Sigmoid colon (tissue), 3 donors: ENCODE results near the gene UTF1.

Source experiments
- POLR2A ChIP-seq, 2 donors: fragments of 450-650 bp; IDR thresholded peaks; one replicate each; pipeline ENCODE4 v1.6.1; 2016; ENCODE audit warnings: antibody characterized with exemption in 2 of 2, mild to moderate bottlenecking in 2 of 2, moderate library complexity in 2 of 2
- TF ChIP-seq, protein P1 (sequence below), 4 experiments: fragments of 450-650 bp in 3 of 4; fragments of 200-600 bp in 1 of 4; IDR thresholded peaks; one replicate each; pipeline ENCODE4 v1.5.1; 2016 to 2019; ENCODE audit warnings: antibody characterized with exemption in 4 of 4, mild to moderate bottlenecking in 3 of 4, moderate library complexity in 2 of 4

DNA sequence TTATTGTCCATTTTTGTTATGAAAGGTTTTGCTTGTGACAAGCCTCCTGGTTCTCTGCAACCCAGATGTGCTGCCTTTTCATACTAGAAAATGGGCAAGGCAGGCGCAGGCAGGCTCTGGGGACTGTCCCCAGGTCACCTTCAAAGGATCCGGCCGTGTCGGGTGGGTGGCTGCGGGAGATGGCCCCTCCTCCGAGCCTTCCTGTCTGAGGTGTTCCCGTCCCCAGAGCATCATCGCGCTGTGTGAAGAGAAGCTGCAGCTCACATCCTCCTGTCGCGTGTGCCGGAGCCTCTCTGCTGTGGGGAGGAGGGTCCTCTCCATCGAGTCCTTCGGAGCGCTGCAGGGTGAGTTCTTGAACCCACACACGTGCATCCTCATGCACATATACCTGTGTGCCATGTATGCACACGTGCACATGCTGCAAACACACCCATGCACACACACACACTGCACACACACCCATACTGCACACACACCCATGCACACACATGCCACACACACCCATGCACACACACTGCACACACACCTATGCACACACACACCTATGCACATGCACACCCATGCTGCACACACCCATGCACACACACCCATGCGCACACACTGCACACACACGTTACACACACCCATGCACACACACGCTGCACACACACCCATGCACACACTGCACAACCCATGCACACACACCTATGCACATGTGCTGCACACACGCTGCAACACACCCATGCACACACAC lies 46.2 kb upstream of the UTF1 start:
- TF ChIP-seq, protein P1, sequence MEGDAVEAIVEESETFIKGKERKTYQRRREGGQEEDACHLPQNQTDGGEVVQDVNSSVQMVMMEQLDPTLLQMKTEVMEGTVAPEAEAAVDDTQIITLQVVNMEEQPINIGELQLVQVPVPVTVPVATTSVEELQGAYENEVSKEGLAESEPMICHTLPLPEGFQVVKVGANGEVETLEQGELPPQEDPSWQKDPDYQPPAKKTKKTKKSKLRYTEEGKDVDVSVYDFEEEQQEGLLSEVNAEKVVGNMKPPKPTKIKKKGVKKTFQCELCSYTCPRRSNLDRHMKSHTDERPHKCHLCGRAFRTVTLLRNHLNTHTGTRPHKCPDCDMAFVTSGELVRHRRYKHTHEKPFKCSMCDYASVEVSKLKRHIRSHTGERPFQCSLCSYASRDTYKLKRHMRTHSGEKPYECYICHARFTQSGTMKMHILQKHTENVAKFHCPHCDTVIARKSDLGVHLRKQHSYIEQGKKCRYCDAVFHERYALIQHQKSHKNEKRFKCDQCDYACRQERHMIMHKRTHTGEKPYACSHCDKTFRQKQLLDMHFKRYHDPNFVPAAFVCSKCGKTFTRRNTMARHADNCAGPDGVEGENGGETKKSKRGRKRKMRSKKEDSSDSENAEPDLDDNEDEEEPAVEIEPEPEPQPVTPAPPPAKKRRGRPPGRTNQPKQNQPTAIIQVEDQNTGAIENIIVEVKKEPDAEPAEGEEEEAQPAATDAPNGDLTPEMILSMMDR (IDR thresholded peaks at IDR 0.05) = no peak
- TF ChIP-seq POLR2A (IDR thresholded peaks at IDR 0.05) = no peak
